ENCODE data around the gene FAM227B. TPM values are rescaled to one million over a fixed set of nuclear protein-coding genes. Genes with fewer than 3 reads are reported as not detected.
"Not testable (repeated sequence)": the region's sequence is repeated elsewhere in the genome, so short reads cannot be mapped to it uniquely, and the experiment has no call there.

FAM227B gene
- total and polyA plus RNA-seq, 2 of the 13 experiments (the other 11 are each of a cell fraction or from before 2014, with no cell fraction given), result 1.9 to 2.6 TPM

GRCh38 chr15:49478982-49479381 is 141.6 kb downstream of the FAM227B start:
- POLR2A ChIA-PET, result not testable (repeated sequence)

GRCh38 chr15:49478021-49478420 is 142.6 kb downstream of the FAM227B start:
- WGBS (ENCODE audit: low lambda C conversion rate), result 26% methylated on average over 4 of the region's 4 CpGs
- DNase-seq (ENCODE audit: low spot score); FAIRE-seq; H3K36me3 ChIP-seq (replicated peaks in 1 of 2; ENCODE audit: control insufficient read depth in 1 of 2, insufficient read depth in 2 of 2, low read length in 2 of 2); in situ Hi-C loops (cut with HindIII; ENCODE audit: extremely low pct_ligation_motif_present, low pct_unique_long_range_greater_than_20kb); H3K4me2 ChIP-seq (ENCODE audit: low read depth, low read length); H3K9ac ChIP-seq (ENCODE audit: insufficient read depth, low read depth, low read length); H3K4me1 ChIP-seq (ENCODE audit: insufficient read depth, low read length); CTCF ChIA-PET (ENCODE audit: low intra/inter-chr PET ratio, low total read pairs); intact Hi-C loops (cut with micrococcal nuclease; ENCODE audit: unreplicated experiment); H3K27me3 ChIP-seq (ENCODE audit: control insufficient read depth in 1 of 2, insufficient read depth in 2 of 2, low read length in 2 of 2); H3K4me3 ChIP-seq (replicated peaks in 1 of 3; ENCODE audit: insufficient read depth in 1 of 3, low read depth in 2 of 3, low read length in 3 of 3); H3K27ac ChIP-seq (ENCODE audit: extremely low read length, insufficient read depth, low read length); H3K9me3 ChIP-seq (ENCODE audit: low read length); H3K79me2 ChIP-seq (ENCODE audit: insufficient read depth, low read length); H4K20me1 ChIP-seq (ENCODE audit: insufficient read depth, low read length); BruUV-seq (replicated peaks); ATAC-seq; H2AFZ ChIP-seq (ENCODE audit: low read length); POLR2A ChIA-PET: not testable (repeated sequence)

More at GRCh38 chr15:49478982-49479381, 141.6 kb downstream of the FAM227B start:
- DNase-seq (ENCODE audit: low spot score); H3K27ac ChIP-seq (ENCODE audit: extremely low read length, insufficient read depth, low read length); intact Hi-C loops (cut with micrococcal nuclease; ENCODE audit: unreplicated experiment); CTCF ChIA-PET (ENCODE audit: low intra/inter-chr PET ratio, low total read pairs); in situ Hi-C loops (cut with HindIII; ENCODE audit: extremely low pct_ligation_motif_present, low pct_unique_long_range_greater_than_20kb); H3K27me3 ChIP-seq (ENCODE audit: control insufficient read depth in 1 of 2, insufficient read depth in 2 of 2, low read length in 2 of 2); H3K9me3 ChIP-seq (ENCODE audit: low read length); FAIRE-seq; BruUV-seq (replicated peaks); H3K4me3 ChIP-seq (replicated peaks in 1 of 3; ENCODE audit: insufficient read depth in 1 of 3, low read depth in 2 of 3, low read length in 3 of 3); H3K36me3 ChIP-seq (replicated peaks in 1 of 2; ENCODE audit: control insufficient read depth in 1 of 2, insufficient read depth in 2 of 2, low read length in 2 of 2); H3K4me2 ChIP-seq (ENCODE audit: low read depth, low read length); H3K4me1 ChIP-seq (ENCODE audit: insufficient read depth, low read length); H4K20me1 ChIP-seq (ENCODE audit: insufficient read depth, low read length); H3K79me2 ChIP-seq (ENCODE audit: insufficient read depth, low read length); ATAC-seq; H2AFZ ChIP-seq (ENCODE audit: low read length); H3K9ac ChIP-seq (ENCODE audit: insufficient read depth, low read depth, low read length): not testable (repeated sequence)
- TF ChIP-seq MAFF (IDR thresholded peaks at IDR 0.05; ENCODE audit: low read depth, low read length), result peak; percentile 81
- TF ChIP-seq MAFK (conservative IDR thresholded peaks at IDR 0.05 in 1 of 2, IDR thresholded peaks at IDR 0.05 in 1 of 2; ENCODE audit: low read length in 2 of 2), result peak; percentile 55 to 83

- intact Hi-C loops (cut with micrococcal nuclease; ENCODE audit: unreplicated experiment) (no loop called here), in situ Hi-C loops (cut with HindIII; ENCODE audit: extremely low pct_ligation_motif_present, low pct_unique_long_range_greater_than_20kb) (no loop called here)
- Histone ChIP-seq H4K20me1 (ENCODE audit: insufficient read depth, low read length) (no peaks in the 10 kb centered on the region), H3K27ac (ENCODE audit: extremely low read length, insufficient read depth, low read length) (no peak overlapping the region), H3K4me3 (replicated peaks in 1 of 3; ENCODE audit: insufficient read depth in 1 of 3, low read depth in 2 of 3, low read length in 3 of 3) (no peak overlapping the region), H3K79me2 (ENCODE audit: insufficient read depth, low read length) (no peaks in the 10 kb centered on the region), H3K4me2 (ENCODE audit: low read depth, low read length) (no peak overlapping the region), H3K9me3 (ENCODE audit: low read length) (no peaks in the 10 kb centered on the region), H3K36me3 (replicated peaks in 1 of 2; ENCODE audit: control insufficient read depth in 1 of 2, insufficient read depth in 2 of 2, low read length in 2 of 2) (no peaks in the 10 kb centered on the region), H2AFZ (ENCODE audit: low read length) (no peak overlapping the region), H3K27me3 (ENCODE audit: control insufficient read depth in 1 of 2, insufficient read depth in 2 of 2, low read length in 2 of 2) (no peaks in the 10 kb centered on the region), H3K4me1 (ENCODE audit: insufficient read depth, low read length) (no peaks in the 10 kb centered on the region), H3K9ac (ENCODE audit: insufficient read depth, low read depth, low read length) (no peak overlapping the region)
- BruUV-seq (replicated peaks), result no TSS peak
- DNase-seq (ENCODE audit: low spot score) (no peak), ATAC-seq (no peak), FAIRE-seq (no peak)
- POLR2A ChIA-PET, result no interaction called here
- CTCF ChIA-PET (ENCODE audit: low intra/inter-chr PET ratio, low total read pairs), result no interaction called here
- WGBS (ENCODE audit: low lambda C conversion rate), result 0% methylated on average over 1 of the region's 1 CpG
- no peak for TF ChIP-seq ZNF33A (CRISPR knock-in tag; IDR thresholded peaks at IDR 0.05; ENCODE audit: borderline replicate concordance)
- no peak for TF ChIP-seq POLR2A (IDR thresholded peaks at IDR 0.05; ENCODE audit: insufficient read depth in 1 of 2, low read depth in 2 of 2, low read length in 2 of 2)
- TF ChIP-seq JUND (CRISPR knock-in tag; IDR thresholded peaks at IDR 0.05), result no peak
- no peak for TF ChIP-seq AHR (CRISPR knock-in tag; IDR thresholded peaks at IDR 0.05)
- TF ChIP-seq ATAD3A (CRISPR knock-in tag; IDR thresholded peaks at IDR 0.05), result no peak
- TF ChIP-seq MEF2D (CRISPR knock-in tag; IDR thresholded peaks at IDR 0.05), result no peak
- no peak for TF ChIP-seq ZNF160 (CRISPR knock-in tag; IDR thresholded peaks at IDR 0.05)
- TF ChIP-seq NFYB (CRISPR knock-in tag; IDR thresholded peaks at IDR 0.05), result no peak
- TF ChIP-seq PATZ1 (CRISPR knock-in tag; IDR thresholded peaks at IDR 0.05), result no peak
- TF ChIP-seq CBX2 (IDR thresholded peaks at IDR 0.05; ENCODE audit: low read depth, low read length), result no peak
- no peak for TF ChIP-seq CBX2 (CRISPR knock-in tag; IDR thresholded peaks at IDR 0.05; ENCODE audit: low read depth)
- TF ChIP-seq SRY (CRISPR knock-in tag; IDR thresholded peaks at IDR 0.05), result no peak
Observed at GRCh38 chr15:49473031-49473430, 147.6 kb downstream of the FAM227B start.

Measured in HepG2 (cell line).